Measurements from ENCODE around the gene ADSL. TPM values are rescaled to one million over a fixed set of nuclear protein-coding genes. Genes with fewer than 3 reads are reported as not detected.

Gene ADSL
- total RNA-seq, 4 donors from 2014 or later, result 41.8 to 51.7 (median 45.2) TPM

GRCh38 chr22:40420341-40421081, 74.2 kb downstream of the ADSL start:
- Histone ChIP-seq H3K36me3 (peaks cover 95% of the 10 kb centered on the region), H3K9me3 (no peaks in the 10 kb centered on the region), H3K27ac (no peak overlapping the region), H3K4me3 (no peak overlapping the region), H3K4me1 (peaks cover 17% of the 10 kb centered on the region), H3K27me3 (no peaks in the 10 kb centered on the region)
- no peak for DNase-seq (ENCODE audit: low spot score in 2 of 2)
- no peak for TF ChIP-seq POLR2AphosphoS5 (IDR thresholded peaks at IDR 0.05)
- TF ChIP-seq CTCF (IDR thresholded peaks at IDR 0.05), result no peak
- TF ChIP-seq POLR2A (IDR thresholded peaks at IDR 0.05), result no peak
- 88% methylated on average over 4 of the region's 18 CpGs for WGBS

GRCh38 chr22:40421082-40421350, 74.7 kb downstream of the ADSL start:
- 83% methylated on average over 3 of the region's 4 CpGs for WGBS
- Histone ChIP-seq H3K4me3 (no peak overlapping the region), H3K4me1 (peaks cover 13% of the 10 kb centered on the region), H3K36me3 (peaks cover 96% of the 10 kb centered on the region), H3K9me3 (no peaks in the 10 kb centered on the region), H3K27ac (no peak overlapping the region), H3K27me3 (no peaks in the 10 kb centered on the region)
- TF ChIP-seq POLR2A (IDR thresholded peaks at IDR 0.05), result no peak
- no peak for TF ChIP-seq POLR2AphosphoS5 (IDR thresholded peaks at IDR 0.05)
- TF ChIP-seq EP300 (IDR thresholded peaks at IDR 0.05), result no peak
- TF ChIP-seq CTCF (IDR thresholded peaks at IDR 0.05), result no peak
- DNase-seq (ENCODE audit: low spot score in 2 of 2), result no peak

GRCh38 chr22:40421941-40422340, 75.6 kb downstream of the ADSL start:
- WGBS, result 100% methylated on average over 1 of the region's 1 CpG
- H3K4me1 ChIP-seq, result peaks cover 14% of the 10 kb centered on the region
- H3K36me3 ChIP-seq, result peaks cover 97% of the 10 kb centered on the region
- DNase-seq (ENCODE audit: low spot score in 2 of 2), result no peak
- TF ChIP-seq EP300 (IDR thresholded peaks at IDR 0.05), result no peak
- no peak for TF ChIP-seq POLR2AphosphoS5 (IDR thresholded peaks at IDR 0.05)
- TF ChIP-seq CTCF (IDR thresholded peaks at IDR 0.05), result no peak
- no peak for TF ChIP-seq POLR2A (IDR thresholded peaks at IDR 0.05)
- no peak overlapping the region for H3K4me3 ChIP-seq
- no peak overlapping the region for H3K27ac ChIP-seq
- no peaks in the 10 kb centered on the region for H3K27me3 ChIP-seq
- no peaks in the 10 kb centered on the region for H3K9me3 ChIP-seq

- peaks cover 14% of the 10 kb centered on the region for H3K4me1 ChIP-seq
- no peak for DNase-seq (ENCODE audit: low spot score in 2 of 2)
- H3K27me3 ChIP-seq, result no peaks in the 10 kb centered on the region
- 96% methylated on average over 9 of the region's 9 CpGs for WGBS
- H3K4me3 ChIP-seq, result no peak overlapping the region
- no peak for TF ChIP-seq CTCF (IDR thresholded peaks at IDR 0.05)
- TF ChIP-seq EP300 (IDR thresholded peaks at IDR 0.05), result no peak
- TF ChIP-seq POLR2A (IDR thresholded peaks at IDR 0.05), result no peak
- TF ChIP-seq POLR2AphosphoS5 (IDR thresholded peaks at IDR 0.05), result no peak
- H3K27ac ChIP-seq, result no peak overlapping the region
- H3K9me3 ChIP-seq, result no peaks in the 10 kb centered on the region
- peaks cover 97% of the 10 kb centered on the region for H3K36me3 ChIP-seq
Measured at GRCh38 chr22:40422558-40423309, 76.4 kb downstream of the ADSL start.

GRCh38 chr22:40423310-40423688, 77.0 kb downstream of the ADSL start:
- no peak overlapping the region for H3K4me3 ChIP-seq

More at GRCh38 chr22:40423310-40423688, 77.0 kb downstream of the ADSL start:
- no peak for TF ChIP-seq EP300 (IDR thresholded peaks at IDR 0.05)
- TF ChIP-seq CTCF (IDR thresholded peaks at IDR 0.05), result no peak
- no peak for TF ChIP-seq POLR2A (IDR thresholded peaks at IDR 0.05)
- TF ChIP-seq POLR2AphosphoS5 (IDR thresholded peaks at IDR 0.05), result no peak
- Histone ChIP-seq H3K4me1 (peaks cover 14% of the 10 kb centered on the region), H3K36me3 (peaks cover 97% of the 10 kb centered on the region), H3K27me3 (no peaks in the 10 kb centered on the region), H3K27ac (no peak overlapping the region), H3K9me3 (no peaks in the 10 kb centered on the region)
- no peak for DNase-seq (ENCODE audit: low spot score in 2 of 2)
- 67% methylated on average over 5 of the region's 5 CpGs for WGBS

Measured in suprapubic skin (tissue), 4 donors.